Mucosa of descending colon (tissue), 3 donors: ENCODE measurements around the gene FNDC3B. TPM values are rescaled to one million over a fixed set of nuclear protein-coding genes. Genes with fewer than 3 reads are reported as not detected.

ENCODE experiments used
- ATAC-seq: fragments of 200-7000 bp; cut with Tn5 transposase; one replicate; pipeline ENCODE4 v1.9.1; 2020; ENCODE audit warnings: mild to moderate bottlenecking, moderate library complexity
- DNase-seq, 3 donors: peaks; one replicate each; pipeline ENCODE4 v3.0.0-alpha.2; 2020
- H3K36me3 ChIP-seq: fragments of 200-600 bp; one replicate; pipeline ENCODE4 v1.8.0; 2021; ENCODE audit warnings: low read depth, mild to moderate bottlenecking
- H3K4me1 ChIP-seq: fragments of 200-600 bp; one replicate; pipeline ENCODE4 v1.8.0; 2021; ENCODE audit warnings: low read depth, mild to moderate bottlenecking
- H3K4me3 ChIP-seq: fragments of 200-600 bp; one replicate; pipeline ENCODE4 v1.8.0; 2021; ENCODE audit warnings: mild to moderate bottlenecking
- H3K9me3 ChIP-seq: fragments of 200-600 bp; one replicate; pipeline ENCODE4 v1.8.0; 2021; ENCODE audit warnings: mild to moderate bottlenecking
- intact Hi-C, 2 donors: fragments of 100-400 bp; cut with DNase I in 1 of 2; cut with micrococcal nuclease in 1 of 2; formaldehyde crosslinking; loops; one replicate each; pipeline versions ENCODE4 v1.11.0 to v1.11.1; 2022; cut with DNase I, micrococcal nuclease
- total RNA-seq, 3 donors: library from RNA; stranded (reverse); fragmentation: NEBNext Ultra II Directional in 2 of 3; extraction: Animal tissue kit (Norgen Biotek cat#: 25700) in 2 of 3; gene quantifications; one replicate each; pipeline versions ENCODE4 v1.2.1 to v1.2.4, GENCODE V29; 2021 to 2023
- TF ChIP-seq, protein P1 (sequence below): fragments of 200-600 bp; IDR thresholded peaks from one replicate; pipeline ENCODE4 v1.8.0; 2022; ENCODE audit warnings: antibody characterized with exemption, mild to moderate bottlenecking
- donor health status: DM: no; HTN: no; CAD: no; lungs with moderate emphysema.
- donor health status: DM: no; HTN: no; CAD: no.
- donor health status: DM: no; HTN: yes; CAD: no.

FNDC3B gene
- total RNA-seq, 3 donors from 2014 or later: 107 to 132 (median 126) TPM

DNA sequence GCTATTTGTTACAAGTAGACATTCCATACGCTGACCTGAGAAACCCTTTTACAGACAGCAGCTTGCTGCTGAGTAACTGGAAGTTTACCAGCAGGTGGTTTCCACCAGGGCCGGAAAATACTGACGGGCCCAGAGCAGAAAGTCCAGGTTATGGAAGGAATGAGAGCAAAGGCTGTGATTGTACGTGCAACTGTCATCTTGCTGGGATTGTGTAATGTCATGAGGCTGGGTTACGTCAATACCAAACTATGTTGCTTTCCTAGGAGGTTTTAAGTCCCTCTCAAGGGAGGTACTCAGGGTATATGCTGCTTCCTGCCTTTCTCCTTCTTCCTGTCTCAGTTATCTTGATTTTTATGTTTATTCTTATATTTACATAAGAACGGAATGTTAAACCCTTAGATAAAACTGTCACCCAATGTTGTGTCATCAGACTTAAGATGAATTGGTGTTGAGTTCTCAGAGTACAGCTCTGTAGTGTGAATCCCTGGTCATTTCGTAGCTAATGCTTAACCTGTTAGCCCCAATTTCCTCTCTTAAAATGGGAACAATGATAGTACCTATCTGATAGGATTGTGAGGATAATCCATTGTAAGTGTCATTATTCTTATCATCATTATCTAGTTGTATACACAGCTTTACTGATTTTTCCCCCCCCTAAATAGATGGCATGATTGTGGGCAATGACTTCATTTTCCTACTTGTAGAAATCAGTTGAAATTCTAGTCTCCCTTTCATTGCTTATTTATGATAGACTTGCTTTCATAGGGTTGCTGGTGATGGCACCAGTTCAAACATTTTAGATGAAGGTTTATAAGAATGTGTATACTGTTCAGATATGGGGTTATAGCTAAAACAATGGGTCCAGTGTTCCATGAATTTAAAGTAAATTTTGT is 101.4 kb downstream of the FNDC3B start:
- Histone ChIP-seq H3K4me3 (no peak overlapping the region), H3K36me3 (no peaks in the 10 kb centered on the region), H3K9me3 (no peaks in the 10 kb centered on the region), H3K4me1 (peaks cover 46% of the 10 kb centered on the region)
- TF ChIP-seq, protein P1, sequence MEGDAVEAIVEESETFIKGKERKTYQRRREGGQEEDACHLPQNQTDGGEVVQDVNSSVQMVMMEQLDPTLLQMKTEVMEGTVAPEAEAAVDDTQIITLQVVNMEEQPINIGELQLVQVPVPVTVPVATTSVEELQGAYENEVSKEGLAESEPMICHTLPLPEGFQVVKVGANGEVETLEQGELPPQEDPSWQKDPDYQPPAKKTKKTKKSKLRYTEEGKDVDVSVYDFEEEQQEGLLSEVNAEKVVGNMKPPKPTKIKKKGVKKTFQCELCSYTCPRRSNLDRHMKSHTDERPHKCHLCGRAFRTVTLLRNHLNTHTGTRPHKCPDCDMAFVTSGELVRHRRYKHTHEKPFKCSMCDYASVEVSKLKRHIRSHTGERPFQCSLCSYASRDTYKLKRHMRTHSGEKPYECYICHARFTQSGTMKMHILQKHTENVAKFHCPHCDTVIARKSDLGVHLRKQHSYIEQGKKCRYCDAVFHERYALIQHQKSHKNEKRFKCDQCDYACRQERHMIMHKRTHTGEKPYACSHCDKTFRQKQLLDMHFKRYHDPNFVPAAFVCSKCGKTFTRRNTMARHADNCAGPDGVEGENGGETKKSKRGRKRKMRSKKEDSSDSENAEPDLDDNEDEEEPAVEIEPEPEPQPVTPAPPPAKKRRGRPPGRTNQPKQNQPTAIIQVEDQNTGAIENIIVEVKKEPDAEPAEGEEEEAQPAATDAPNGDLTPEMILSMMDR: no peak
- ATAC-seq: peak; percentile 83
- intact Hi-C loops: no loop called here
- peak in 2 of 3 donors; percentile 52 to 61 for DNase-seq

GRCh38 chr3:172142051-172142863 is 102.9 kb downstream of the FNDC3B start:
- intact Hi-C loops: no loop called here
- TF ChIP-seq, protein P1: no peak
- ATAC-seq (peak; percentile 65), DNase-seq (no peak)
- H3K4me3 ChIP-seq: no peak overlapping the region
- no peaks in the 10 kb centered on the region for H3K36me3 ChIP-seq
- H3K4me1 ChIP-seq: peaks cover 46% of the 10 kb centered on the region
- no peaks in the 10 kb centered on the region for H3K9me3 ChIP-seq

DNA sequence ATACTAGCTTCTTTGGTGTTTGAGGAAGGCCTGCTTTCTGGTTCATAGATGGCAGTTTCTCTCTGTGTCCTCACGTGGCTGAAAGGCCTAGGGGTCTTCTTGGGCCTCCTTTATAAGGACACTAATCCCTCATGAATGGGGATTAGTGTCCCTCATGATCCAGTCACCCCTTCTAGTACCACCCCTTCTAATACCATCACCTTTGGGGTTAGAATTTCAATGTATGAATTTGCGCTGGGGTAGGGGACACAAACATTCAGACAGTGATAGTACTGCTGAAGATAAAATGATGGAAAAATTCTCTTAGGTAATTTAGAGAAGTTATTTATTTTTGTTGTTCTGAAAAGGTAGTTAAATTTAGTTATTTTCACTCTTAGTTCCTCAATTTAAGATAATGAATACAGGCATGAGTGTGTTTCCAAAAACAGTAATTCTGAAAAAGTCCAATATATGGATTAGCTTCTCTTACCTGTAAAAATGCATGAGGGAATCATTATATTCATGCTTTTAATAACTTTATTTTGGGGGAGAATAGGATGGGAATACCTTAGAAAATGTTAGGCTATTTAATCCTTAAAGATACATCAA is 103.6 kb downstream of the FNDC3B start:
- H3K9me3 ChIP-seq: no peaks in the 10 kb centered on the region
- TF ChIP-seq, protein P1: no peak
- intact Hi-C loops: no loop called here
- H3K4me3 ChIP-seq: no peak overlapping the region
- H3K36me3 ChIP-seq: no peaks in the 10 kb centered on the region
- peaks cover 41% of the 10 kb centered on the region for H3K4me1 ChIP-seq
- DNase-seq (no peak), ATAC-seq (no peak)

DNA sequence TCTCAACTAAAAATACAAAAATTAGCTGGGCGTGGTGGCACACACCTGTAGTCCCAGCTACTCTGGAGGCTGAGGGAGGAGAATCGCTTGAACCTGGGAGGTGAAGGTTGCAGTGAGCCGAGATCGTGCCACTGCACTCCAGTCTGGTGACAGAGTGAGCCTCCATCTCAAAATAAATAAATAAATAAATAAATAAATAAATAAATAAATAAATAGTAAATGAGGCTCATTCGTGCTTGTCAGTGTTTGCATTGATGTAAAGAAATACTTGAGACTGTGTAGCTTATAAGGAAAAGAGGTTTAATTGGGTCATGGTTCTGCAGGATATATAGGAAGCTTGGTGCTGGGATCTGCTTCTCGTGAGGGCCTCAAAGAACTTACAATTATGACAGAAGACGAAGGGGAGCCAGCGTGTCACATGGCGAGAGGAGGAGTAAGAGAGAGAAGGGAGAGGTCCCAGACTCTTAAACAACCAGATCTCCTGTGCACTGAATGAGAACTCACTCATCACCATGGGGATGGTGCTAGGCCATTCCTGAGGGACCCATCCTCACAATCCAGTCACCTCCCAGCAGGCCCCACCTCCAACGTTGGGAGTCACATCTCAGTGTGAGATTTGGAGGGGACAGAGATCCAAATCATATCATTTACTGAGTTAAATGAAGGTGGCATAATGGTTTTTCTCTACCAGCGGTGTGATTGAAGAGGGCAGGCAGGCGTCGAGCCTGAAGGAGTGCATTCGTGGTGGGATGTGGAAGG is 104.5 kb downstream of the FNDC3B start:
- H3K4me3 ChIP-seq: no peak overlapping the region
- no peak for ATAC-seq
- DNase-seq: no peak
- TF ChIP-seq, protein P1: no peak
- H3K4me1 ChIP-seq: peaks cover 36% of the 10 kb centered on the region
- intact Hi-C loops: no loop called here
- no peaks in the 10 kb centered on the region for H3K36me3 ChIP-seq
- H3K9me3 ChIP-seq: no peaks in the 10 kb centered on the region

DNA sequence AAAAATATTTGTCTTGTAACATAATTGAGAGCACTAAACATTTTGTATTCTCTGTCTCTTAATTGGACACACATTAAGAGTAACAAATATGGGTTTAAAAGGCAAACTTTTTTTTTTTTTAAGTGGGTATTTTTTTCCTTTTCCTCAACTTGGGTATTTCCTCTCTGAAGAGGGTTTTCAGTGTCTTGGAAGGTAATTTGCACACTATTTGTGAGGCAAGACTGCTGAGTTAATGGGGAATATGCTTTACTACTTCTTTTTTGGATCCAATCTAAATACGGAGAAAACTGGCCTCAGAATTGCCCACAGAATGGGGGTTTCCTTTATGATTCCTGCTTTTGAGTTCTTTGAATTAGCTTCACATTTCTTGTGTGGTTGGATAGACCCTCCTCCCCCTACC is 105.2 kb downstream of the FNDC3B start:
- H3K4me3 ChIP-seq: no peak overlapping the region
- no peaks in the 10 kb centered on the region for H3K9me3 ChIP-seq
- no peaks in the 10 kb centered on the region for H3K36me3 ChIP-seq
- ATAC-seq (no peak), DNase-seq (no peak)
- intact Hi-C loops: no loop called here
- TF ChIP-seq, protein P1: no peak
- H3K4me1 ChIP-seq: peaks cover 31% of the 10 kb centered on the region
